ENCODE data around the gene ZDHHC14. TPM values are rescaled to one million over a fixed set of nuclear protein-coding genes. Genes with fewer than 3 reads are reported as not detected.

ZDHHC14 gene
- polyA plus RNA-seq, 2 of the 4 experiments (the other 2 are of a cell fraction): 2.2 to 2.8 TPM

DNA sequence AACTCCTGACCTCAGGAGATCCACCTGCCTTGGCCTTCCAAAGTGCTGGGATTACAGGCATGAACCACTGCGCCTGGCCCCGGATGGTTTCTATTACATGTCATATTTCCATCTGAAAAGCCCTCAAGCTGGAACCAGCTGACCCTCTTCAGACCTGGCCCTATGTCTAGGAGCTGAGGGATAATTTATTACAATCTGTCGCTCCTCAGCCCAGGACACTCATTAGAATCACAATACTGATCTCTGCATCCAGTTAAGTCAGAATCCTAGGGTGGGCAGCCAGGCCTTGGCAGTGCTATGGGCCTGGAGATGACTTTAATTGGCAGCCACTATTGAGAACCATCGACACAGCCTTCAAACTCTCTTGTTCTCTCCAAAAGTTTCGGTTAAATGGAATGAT is 279.4 kb downstream of the ZDHHC14 start (continued):
- TF ChIP-seq, protein P1, sequence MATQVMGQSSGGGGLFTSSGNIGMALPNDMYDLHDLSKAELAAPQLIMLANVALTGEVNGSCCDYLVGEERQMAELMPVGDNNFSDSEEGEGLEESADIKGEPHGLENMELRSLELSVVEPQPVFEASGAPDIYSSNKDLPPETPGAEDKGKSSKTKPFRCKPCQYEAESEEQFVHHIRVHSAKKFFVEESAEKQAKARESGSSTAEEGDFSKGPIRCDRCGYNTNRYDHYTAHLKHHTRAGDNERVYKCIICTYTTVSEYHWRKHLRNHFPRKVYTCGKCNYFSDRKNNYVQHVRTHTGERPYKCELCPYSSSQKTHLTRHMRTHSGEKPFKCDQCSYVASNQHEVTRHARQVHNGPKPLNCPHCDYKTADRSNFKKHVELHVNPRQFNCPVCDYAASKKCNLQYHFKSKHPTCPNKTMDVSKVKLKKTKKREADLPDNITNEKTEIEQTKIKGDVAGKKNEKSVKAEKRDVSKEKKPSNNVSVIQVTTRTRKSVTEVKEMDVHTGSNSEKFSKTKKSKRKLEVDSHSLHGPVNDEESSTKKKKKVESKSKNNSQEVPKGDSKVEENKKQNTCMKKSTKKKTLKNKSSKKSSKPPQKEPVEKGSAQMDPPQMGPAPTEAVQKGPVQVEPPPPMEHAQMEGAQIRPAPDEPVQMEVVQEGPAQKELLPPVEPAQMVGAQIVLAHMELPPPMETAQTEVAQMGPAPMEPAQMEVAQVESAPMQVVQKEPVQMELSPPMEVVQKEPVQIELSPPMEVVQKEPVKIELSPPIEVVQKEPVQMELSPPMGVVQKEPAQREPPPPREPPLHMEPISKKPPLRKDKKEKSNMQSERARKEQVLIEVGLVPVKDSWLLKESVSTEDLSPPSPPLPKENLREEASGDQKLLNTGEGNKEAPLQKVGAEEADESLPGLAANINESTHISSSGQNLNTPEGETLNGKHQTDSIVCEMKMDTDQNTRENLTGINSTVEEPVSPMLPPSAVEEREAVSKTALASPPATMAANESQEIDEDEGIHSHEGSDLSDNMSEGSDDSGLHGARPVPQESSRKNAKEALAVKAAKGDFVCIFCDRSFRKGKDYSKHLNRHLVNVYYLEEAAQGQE (IDR thresholded peaks at IDR 0.05): no peak
- no peak for TF ChIP-seq ZC3H11A (IDR thresholded peaks at IDR 0.05)
- no peak for TF ChIP-seq NR3C1 (IDR thresholded peaks at IDR 0.05)
- TF ChIP-seq SREBF2 (IDR thresholded peaks at IDR 0.05): no peak
- TF ChIP-seq EHMT2 (IDR thresholded peaks at IDR 0.05; ENCODE audit: low read depth): no peak
- no peak for TF ChIP-seq CHD4 (IDR thresholded peaks at IDR 0.05; ENCODE audit: borderline replicate concordance)

DNA sequence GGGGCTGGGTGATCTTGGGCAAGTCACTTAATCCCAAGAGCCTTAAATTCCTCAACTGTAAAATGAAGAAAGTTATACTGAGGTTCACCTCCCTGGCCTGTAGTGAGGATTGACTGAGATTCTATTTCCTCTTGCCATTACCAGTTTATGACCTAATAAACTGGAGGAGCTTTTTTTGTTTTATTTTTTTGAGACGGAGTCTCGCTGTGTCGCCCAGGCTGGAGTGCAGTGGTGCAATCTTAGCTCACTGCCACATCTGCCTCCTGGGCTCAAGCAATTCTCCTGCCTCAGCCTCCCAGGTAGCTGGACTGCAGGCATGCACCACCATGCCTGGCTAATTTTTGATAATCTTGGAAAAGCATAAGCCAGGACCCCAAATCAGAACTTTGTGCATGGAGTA is 280.7 kb downstream of the ZDHHC14 start:
- Histone ChIP-seq H3K4me3 (no peak overlapping the region), H3K4me1 (no peaks in the 10 kb centered on the region), H3K4me2 (no peak overlapping the region), H3K27ac (no peak overlapping the region), H3K9me3 (no peaks in the 10 kb centered on the region)
- no peak for FAIRE-seq
- DNase-seq (ENCODE audit: low read depth in 1 of 2, low spot score in 1 of 2): no peak
- TF ChIP-seq, protein P2, sequence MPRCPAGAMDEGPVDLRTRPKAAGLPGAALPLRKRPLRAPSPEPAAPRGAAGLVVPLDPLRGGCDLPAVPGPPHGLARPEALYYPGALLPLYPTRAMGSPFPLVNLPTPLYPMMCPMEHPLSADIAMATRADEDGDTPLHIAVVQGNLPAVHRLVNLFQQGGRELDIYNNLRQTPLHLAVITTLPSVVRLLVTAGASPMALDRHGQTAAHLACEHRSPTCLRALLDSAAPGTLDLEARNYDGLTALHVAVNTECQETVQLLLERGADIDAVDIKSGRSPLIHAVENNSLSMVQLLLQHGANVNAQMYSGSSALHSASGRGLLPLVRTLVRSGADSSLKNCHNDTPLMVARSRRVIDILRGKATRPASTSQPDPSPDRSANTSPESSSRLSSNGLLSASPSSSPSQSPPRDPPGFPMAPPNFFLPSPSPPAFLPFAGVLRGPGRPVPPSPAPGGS (IDR thresholded peaks at IDR 0.05): no peak
- TF ChIP-seq TFCP2L1 (CRISPR knock-in tag; IDR thresholded peaks at IDR 0.05) (no peak), RAD21 (conservative IDR thresholded peaks at IDR 0.05 in 1 of 2, IDR thresholded peaks at IDR 0.05 in 1 of 2) (no peak), NPAS2 (CRISPR knock-in tag; IDR thresholded peaks at IDR 0.05; ENCODE audit: borderline replicate concordance) (no peak)
- POLR2A ChIA-PET: no interaction called here
- ATAC-seq: no peak
- CTCF ChIA-PET: no interaction called here
- 76% methylated on average over 2 of the region's 3 CpGs for WGBS (ENCODE audit: missing lambda C conversion rate)

DNA sequence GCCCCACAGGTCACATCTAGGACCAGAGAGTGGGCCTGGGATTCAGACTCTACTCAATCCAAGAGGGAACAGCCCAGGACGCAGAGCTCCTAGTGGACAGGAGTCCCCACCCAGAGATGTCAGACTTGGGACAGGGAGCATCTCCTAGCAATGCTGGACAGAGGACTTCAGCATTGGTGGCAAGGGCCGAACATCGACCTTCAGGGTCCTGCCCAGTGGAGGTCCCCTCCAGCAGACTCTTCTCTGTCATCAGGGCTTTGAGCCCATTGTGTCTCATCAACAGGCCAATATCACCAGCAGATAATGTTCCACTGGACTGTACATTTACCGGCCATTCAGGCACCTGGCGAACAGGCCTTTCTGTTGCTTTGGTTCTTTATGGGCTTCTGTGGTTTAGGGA is 282.3 kb downstream of the ZDHHC14 start:
- H3K9me3 ChIP-seq: no peaks in the 10 kb centered on the region
- H3K4me3 ChIP-seq: no peak overlapping the region
- no peak overlapping the region for H3K27ac ChIP-seq
- FAIRE-seq: no peak
- no peak for ATAC-seq
- ChIA-PET CTCF (interaction anchor here (1.4 kb wide), 1 partner anchor 41 kb away, joined by 4 read pairs; no protein-coding TSS in a partner anchor), POLR2A (no interaction called here)
- no peak overlapping the region for H3K4me2 ChIP-seq
- no peaks in the 10 kb centered on the region for H3K4me1 ChIP-seq
- TF ChIP-seq, protein P3, sequence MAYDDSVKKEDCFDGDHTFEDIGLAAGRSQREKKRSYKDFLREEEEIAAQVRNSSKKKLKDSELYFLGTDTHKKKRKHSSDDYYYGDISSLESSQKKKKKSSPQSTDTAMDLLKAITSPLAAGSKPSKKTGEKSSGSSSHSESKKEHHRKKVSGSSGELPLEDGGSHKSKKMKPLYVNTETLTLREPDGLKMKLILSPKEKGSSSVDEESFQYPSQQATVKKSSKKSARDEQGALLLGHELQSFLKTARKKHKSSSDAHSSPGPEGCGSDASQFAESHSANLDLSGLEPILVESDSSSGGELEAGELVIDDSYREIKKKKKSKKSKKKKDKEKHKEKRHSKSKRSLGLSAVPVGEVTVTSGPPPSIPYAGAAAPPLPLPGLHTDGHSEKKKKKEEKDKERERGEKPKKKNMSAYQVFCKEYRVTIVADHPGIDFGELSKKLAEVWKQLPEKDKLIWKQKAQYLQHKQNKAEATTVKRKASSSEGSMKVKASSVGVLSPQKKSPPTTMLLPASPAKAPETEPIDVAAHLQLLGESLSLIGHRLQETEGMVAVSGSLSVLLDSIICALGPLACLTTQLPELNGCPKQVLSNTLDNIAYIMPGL (CRISPR knock-in tag; IDR thresholded peaks at IDR 0.05; ENCODE audit: borderline replicate concordance): no peak
- no peak for TF ChIP-seq NPAS2 (CRISPR knock-in tag; IDR thresholded peaks at IDR 0.05; ENCODE audit: borderline replicate concordance)
- TF ChIP-seq NFE2L2 (conservative IDR thresholded peaks at IDR 0.05; ENCODE audit: low read length): no peak
- no peak for TF ChIP-seq HEYL (CRISPR knock-in tag; IDR thresholded peaks at IDR 0.05)
- TF ChIP-seq FOXS1 (CRISPR knock-in tag; IDR thresholded peaks at IDR 0.05): no peak
- no peak for TF ChIP-seq RFX5 (IDR thresholded peaks at IDR 0.05)
- no peak for TF ChIP-seq TP53 (CRISPR knock-in tag; IDR thresholded peaks at IDR 0.05)
- no peak for TF ChIP-seq ZC3H11A (IDR thresholded peaks at IDR 0.05)
- TF ChIP-seq HOXB5 (CRISPR knock-in tag; IDR thresholded peaks at IDR 0.05): no peak
- TF ChIP-seq HOXA7 (CRISPR knock-in tag; IDR thresholded peaks at IDR 0.05): no peak
- no peak for TF ChIP-seq EHMT2 (IDR thresholded peaks at IDR 0.05; ENCODE audit: low read depth)
- no peak for TF ChIP-seq CHD2 (IDR thresholded peaks at IDR 0.05; ENCODE audit: low read length, partially characterized antibody)
- TF ChIP-seq GATA3 (IDR thresholded peaks at IDR 0.05; ENCODE audit: borderline replicate concordance): no peak
- DNase-seq (ENCODE audit: low read depth in 1 of 2, low spot score in 1 of 2): no peak
- 82% methylated on average over 5 of the region's 5 CpGs for WGBS (ENCODE audit: missing lambda C conversion rate)

Data from A549 (cell line).